HG02571 (cell line): ENCODE results near the gene RPAP2.
"Not testable (repeated sequence)": the region's sequence is repeated elsewhere in the genome, so short reads cannot be mapped to it uniquely, and the experiment has no call there.

ENCODE experiments used
- ATAC-seq: cut with Tn5 transposase; IDR thresholded peaks from one replicate; pipeline ENCODE4 v1.9.1; 2021; ENCODE audit warnings: mild to moderate bottlenecking, moderate library complexity; ENCODE audit not compliant: unreplicated experiment

Gene RPAP2

DNA sequence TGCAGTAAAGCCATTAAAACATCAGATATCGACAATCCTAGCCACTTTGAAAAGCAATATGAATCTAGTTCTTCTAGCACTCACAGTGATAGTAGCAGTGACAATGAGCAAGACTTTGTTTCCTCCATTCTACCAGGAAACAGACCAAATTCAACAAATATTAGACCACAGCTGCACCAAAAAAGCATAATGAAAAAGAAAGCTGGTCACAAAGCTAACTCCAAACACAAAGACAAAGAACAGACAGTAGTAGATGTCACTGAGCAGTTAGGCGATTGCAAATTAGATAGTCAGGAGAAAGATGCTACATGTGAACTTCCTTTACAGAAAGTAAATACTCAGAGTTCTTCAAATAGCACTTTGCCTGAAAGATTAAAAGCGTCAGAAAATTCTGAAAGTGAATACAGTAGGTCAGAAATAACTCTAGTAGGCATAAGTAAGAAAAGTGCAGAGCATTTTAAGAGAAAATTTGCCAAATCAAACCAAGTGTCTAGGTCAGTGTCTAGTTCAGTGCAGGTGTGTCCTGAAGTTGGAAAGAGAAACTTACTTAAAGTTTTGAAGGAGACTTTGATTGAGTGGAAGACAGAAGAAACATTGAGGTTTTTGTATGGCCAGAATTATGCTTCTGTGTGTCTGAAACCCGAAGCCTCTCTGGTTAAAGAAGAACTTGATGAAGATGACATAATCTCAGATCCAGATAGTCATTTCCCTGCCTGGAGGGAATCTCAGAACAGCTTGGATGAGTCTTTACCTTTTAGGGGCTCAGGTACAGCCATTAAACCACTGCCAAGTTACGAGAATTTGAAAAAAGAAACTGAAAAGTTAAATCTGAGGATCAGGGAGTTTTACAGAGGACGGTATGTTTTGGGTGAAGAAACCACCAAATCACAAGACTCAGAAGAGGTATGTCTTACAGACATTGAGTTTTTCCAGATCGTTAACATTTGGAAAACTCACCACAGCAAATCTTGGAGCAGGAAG is 24.9 kb downstream of the RPAP2 start:
- no peak for ATAC-seq

DNA sequence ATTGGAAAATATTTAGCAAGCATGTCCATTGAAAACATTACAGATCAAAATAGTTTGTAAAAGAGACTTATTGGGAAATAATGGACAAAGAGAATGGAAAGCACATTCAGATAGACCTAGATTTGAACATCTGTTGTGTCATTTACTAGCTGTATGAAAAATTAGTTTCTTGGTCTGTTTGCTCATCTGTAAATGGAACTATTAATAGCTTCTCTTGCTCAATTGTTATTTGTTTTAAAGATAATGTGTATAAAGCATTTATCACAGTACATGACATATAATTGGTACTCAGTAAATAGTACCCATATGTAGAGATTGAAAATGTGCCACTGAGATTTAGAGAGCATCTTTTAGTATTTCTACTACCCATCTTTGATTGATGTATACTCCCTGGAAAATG is 25.9 kb downstream of the RPAP2 start:
- no peak for ATAC-seq

DNA sequence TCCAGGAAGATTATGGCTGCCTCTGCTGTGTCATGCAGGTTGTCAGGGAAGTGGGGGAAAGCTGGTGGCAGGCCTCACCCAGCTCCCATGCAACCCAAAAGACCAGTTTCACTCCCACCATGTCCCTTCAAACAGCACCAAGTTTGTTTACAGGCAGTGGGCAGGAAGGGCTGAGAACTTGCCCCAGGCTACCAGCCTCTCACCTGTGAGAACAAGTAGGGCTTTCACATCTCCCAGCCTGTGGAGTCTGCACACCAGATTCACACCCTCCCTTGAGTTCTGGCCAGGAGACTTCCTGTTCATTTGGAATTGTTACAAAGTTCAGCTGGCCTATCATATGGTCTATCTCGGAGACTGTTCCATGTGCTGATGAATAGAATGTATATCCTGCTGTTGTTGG is 27.8 kb downstream of the RPAP2 start:
- ATAC-seq = no peak

DNA sequence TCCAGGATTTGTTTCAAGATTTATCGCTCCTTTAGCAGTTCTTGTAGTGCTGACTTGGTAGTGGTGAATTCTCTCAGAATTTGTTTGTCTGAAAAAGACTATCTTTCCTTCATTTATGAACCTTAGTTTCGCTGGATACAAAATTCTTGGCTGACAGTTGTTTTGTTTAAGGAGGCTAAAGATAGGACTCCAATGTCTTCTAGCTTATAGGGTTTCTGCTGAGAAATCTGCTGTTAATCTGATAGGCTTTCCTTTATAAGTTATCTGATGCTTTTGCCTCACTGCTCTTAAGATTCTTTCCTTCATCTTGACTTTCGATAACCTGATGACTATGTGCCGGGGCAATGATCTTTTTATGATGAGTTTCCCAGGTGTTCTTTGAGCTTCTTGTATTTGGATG is 28.9 kb downstream of the RPAP2 start:
- ATAC-seq = no peak

DNA sequence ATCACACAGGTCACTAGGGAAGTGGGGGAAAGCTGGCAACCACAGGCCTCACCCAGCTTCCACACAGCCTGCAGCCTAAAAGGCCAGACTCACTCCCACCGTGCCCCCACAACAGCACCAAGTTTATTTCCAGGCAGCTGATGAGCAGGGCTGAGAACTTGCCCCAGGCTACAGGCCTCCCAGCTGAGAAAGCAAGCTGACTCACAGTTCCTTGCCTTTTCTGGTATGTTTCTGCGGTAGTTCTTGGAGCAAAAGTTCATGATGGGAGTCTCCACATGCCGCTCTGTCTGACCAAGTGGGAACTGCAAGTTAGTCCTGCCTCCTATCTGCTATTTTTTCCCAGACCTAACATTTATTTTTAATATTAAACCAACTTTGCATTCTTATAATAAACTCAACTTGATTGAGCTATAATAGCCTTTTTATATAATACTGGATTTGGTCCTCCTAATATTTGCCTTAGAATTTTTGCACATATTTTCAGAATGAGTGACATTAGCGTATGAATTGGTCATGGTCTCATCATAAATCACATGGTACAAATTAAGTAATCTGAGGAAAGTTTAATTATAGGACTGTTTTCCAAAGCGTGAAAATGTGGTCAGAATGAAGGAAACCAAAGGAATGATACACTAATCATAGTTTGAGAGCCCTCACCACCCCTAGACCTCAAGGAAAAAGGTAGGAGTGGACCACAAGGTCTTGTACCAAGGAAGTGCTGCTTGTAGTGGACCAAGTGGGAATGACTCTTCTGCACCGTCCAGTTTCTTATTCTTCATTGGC is 30.7 kb downstream of the RPAP2 start:
- no peak for ATAC-seq

DNA sequence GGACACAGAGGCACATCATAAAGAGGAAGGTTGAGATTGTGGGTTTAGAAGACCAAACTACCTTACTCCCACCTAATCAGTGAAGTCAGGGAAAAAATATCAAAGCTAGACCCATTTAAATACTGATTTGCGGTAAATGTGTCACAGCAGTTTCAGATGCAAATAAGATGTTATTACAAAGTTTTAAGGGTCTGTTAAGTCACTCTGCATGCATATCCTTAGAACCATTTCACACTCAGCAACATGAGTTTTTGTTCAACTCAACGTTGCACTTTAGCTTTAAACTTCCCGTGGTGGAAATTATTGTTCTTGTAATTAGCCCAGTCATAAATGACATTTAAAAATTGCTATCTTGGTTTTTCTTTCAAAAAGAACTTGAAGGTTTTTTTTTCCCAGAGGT is 34.8 kb downstream of the RPAP2 start:
- no peak for ATAC-seq

DNA sequence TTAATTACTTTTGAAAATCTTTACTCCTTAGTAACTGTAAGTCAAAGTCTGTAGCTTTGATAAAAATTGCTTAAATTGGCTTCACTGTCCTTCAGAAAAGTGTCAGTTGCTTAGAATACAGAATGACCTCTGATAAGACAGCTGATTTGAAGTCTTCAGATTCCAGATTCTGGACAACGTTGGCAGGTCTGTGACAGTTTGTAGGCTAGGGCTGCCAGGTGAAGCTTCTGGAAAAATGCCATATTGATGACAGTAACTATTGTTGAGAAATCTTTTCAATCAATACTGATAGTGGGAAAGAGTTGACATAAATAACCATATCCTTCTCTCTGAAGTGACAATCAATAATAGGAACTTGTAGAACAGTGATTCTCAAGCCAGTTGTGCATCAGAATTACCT is 41.3 kb downstream of the RPAP2 start:
- ATAC-seq = no peak

DNA sequence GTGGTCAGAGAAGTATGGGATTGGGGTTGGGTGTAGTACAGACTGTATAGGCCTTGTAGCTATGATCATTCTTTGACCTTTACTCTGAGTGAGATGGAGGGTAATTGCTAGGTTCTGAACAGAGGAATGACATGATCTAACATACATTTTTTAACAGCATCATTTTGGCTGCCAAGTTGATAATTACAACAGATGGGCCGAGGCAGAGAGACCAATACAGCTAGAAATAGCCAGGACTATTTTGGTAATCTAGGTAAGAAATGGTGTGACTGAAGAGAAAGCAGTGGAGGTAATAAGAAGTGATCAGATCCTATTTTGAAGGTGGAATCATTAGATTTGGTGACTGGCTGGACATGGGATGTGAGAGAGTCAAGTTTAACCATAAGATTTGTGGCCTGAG is 43.5 kb downstream of the RPAP2 start:
- ATAC-seq = no peak

DNA sequence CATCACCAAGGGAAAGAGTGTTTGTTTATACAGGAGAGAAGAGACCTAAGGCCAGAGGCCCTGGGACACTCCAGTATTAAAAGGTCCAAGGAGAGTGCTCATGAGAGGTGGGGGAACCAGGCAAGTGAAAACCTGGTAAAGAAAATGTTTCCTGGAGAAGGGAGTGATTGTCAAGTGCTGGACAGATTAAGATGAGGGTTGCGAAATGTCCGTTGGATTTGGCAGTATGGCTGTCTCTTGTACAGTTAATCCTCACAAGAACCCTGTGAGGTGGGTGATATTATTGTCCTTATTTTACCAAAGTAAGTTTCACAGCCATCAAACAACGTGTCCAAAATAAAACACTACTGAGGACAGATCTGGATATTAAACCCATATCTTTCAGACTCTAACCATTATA is 44.2 kb downstream of the RPAP2 start:
- no peak for ATAC-seq

DNA sequence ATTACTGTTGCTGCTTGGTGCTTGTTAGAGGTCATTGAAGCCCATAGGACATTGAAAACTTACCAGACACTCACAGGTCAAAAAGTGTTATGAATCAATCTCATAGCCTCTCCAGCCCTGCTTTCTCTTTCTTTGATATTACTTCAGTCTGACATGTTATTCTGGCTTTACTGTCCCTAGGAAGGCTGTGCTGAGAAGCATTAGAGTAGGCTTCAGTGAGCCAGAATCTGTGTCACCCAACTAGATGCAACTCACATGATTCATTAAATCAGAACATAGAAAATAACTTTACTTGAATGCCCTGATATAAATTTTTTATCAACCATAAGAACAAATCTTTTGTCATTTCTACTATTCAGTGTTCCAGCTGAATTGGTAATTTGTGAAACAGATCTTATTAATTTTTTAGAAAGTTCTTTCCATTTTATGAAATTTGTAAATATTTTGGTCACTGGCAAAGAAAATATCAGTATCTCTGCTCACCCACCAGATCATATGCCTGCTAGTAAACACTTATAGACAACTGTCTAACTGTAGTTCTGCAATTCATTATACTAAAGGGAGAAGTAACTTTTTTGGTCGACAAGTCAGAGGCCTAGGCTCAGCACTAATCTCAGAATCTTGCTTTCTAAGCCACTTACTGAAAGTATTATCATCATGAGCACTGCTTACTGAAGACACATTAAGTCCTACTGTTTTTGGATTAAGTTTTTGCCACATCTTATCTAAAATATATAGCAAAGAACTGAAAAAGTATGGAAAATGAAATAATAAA is 48.2 kb downstream of the RPAP2 start:
- no peak for ATAC-seq

DNA sequence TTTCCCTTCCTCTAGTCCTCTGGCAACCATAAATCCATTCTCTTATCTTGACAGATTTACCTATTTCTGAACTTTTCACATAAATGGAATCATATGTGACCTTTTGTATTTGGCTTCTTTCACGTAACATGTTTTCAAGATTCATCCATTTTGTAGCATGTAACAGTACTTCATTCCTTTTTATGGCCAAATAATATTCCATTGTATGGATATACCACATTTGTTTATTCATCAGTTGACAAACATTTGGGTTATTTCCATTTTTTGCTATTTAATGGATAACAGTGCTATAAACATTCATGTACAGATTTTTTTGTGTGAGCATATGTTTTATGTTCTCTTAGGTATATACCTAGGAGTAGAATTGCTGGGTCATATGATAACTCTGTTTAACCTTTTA is 54.0 kb downstream of the RPAP2 start:
- ATAC-seq = no peak

DNA sequence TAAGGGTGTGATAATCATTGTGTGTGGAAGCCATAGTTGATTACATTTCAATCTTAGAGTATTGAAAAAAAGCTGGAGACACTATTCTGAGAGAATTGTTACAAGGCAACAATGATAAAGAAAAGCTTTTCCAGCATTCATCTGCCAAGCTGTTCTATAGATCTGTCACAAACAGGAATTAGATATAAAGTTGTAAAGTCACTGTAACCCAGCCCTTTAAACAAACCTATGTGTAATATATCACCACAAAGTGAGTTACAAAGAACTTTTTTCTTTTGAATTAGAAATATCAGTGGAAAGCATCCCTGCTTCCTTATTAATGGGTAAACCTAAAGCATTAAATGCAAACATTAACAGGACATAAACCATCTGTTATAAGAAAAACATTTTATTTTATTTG is 55.4 kb downstream of the RPAP2 start:
- ATAC-seq = no peak

DNA sequence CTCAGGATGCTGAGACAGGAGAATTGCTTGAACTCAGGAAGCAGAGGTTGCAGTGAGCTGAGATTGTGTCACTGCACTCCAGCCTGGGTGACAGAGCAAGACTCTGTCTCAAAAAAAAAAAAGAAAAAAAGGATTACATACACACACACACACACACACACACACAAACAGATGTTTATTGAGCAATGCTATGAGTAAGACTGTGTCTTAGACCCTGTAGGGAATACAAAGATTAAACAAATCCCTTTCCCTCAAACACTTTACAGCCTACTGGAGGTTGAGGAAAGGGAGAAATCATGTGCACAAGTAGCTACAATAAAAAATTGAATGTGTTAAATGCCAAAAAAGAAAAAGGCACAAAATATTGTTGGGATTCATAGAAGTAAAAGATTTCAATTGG is 58.1 kb downstream of the RPAP2 start:
- ATAC-seq = no peak

DNA sequence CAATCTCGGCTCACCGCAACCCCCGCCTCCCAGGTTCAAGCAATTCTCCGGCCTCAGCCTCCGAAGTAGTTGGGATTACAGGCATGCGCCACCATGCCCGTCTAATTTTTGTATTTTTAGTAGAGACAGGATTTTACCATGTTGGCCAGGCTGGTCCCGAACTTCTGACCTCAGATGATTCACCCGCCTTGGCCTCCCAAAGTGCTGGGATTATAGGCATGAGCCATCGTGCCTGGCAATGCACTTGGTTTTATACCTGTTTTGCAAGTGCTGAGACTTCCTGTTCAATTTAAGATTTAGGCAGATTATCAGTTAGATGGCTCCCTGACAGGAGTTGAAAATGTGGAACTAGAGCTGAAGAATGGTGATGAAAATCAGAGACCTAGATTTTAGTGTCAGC is 60.5 kb downstream of the RPAP2 start:
- not testable (repeated sequence) for ATAC-seq

DNA sequence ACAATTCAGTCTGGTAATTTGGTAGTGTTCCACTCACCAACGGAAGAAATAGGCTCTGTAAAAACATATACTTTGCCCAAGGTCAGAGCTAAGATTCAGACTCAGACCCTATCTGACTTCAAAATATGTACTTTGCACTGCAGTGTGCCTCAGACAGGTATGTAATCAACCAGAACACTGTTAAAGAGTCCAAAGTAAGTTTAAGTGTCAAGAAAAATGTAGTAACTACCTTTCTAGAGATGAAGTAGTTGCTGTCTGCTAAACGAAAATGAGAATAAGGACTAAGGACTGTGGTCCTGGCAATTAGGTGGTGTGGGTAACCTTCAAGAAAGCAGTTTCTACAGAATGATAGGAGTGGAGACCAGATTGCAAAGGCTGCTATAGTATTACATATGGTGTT is 61.1 kb downstream of the RPAP2 start:
- no peak for ATAC-seq

DNA sequence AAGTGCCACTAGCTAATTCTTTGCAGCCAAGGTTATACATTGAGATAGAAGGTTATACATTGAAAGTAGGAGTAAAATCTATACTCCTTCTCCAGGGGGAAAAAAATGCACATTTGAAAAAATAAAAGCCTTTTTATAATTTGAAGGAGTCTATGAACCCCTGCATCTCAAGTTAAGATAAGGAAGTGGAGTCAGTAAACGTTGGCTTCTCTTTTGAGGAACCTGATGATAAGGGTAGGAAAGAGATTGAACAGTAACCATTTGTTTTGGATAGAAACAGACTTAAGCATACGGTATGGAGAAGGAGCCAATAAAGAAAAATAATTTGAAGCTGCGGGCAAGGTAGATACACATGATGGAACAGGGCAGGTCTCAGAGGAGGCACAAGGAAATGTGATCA is 64.1 kb downstream of the RPAP2 start:
- ATAC-seq = no peak

DNA sequence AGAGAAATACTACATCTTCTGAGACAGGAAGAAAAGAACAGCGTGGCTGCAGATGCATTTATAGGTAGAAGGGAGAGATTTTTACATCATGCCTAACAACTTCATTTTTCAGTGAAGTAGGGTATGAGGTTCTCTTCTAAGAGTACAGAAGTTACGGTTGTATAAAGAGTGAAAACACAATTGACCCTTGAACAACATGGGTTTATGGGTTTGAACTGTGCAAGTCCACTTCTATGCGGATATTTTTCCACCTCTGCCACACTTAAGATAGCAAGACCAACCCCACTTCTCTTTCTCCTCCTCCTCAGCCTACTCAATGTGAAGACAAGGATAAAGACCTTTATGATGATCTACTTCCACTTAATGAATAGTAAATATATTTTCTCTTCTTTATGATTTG is 64.5 kb downstream of the RPAP2 start:
- no peak for ATAC-seq

DNA sequence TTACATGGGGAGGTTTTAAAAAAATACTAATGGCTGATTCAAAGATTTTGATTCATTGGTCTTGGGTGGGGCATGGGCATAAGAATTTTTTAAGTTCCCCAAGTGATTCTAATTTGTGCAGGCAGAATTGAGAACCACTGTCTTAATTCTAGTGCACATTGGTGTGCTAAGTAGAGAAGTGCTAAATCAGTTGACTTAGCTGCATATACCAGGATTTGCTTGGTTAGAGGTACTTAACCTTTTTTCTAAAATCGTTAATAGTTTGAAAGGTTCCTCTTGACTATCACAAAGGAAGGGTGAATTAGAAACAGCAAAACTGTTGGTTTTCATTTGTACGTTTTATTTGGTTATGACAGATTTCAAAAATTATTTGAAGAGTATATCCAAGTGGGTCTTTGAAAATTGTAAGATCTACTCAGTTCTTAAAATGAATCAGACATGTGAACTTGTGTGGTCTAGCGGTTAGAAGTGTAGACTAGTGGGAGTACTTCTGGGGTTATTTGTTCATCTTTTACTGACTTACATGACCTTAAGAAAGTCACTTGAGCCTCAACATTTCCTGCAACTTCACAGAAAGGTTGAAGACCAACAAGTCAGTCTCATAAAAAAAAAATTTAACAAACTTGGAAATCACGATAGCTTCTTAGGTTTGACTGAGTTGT is 66.7 kb downstream of the RPAP2 start:
- ATAC-seq = no peak

DNA sequence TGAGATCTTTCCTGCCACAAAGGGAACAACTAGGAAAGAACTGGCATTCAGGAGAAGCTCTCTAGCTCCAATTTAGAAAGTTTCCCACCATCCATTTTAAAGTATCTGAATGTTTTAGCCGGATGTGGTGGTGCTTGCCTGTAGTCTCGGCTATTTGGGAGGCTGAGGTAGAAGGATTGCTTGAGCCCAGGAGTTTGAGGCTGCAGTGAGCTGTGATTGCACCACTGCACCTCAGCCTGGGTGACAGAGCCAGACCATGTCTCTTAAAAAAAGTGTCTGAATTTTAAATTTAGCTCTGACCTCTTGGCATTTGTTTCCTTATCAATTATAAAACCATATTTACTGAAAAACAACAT is 67.2 kb downstream of the RPAP2 start:
- ATAC-seq = no peak

DNA sequence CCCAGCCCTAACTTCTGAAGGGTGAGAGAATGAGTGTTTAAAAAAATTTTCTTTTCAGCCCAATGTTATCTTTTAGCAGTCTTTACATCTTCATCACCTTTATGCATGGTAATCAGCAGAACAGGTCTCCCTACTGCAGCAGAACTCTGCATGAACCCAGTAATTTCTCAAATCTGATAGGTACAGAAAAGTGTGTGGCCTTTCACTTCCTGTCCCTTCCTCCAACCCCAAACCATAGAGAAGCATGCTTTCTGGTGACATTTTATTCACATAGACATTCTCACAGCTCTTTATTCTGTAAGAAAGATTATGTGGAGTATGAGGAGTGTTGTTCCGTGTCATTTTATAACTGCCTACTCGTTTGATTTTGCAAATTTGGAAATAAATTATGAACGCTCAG is 68.6 kb downstream of the RPAP2 start:
- no peak for ATAC-seq

DNA sequence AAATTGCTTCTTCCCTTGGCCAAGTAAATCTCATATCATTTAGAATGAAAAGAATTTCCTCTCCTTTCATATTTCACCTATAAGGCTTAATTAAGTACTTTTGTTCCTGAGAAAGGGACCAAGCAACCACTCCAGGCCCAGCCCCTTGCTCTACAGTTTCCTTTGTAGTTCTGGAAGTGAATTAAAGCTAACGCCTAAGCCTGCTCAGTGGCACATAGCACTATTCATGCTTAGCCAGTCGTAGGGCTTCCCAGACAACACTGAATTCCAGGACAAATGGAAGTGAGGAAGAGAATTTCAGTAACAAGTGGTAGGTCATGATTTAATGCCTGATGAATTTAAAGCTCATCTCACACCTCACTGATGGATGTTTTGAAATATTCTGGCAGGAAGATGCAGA is 73.3 kb downstream of the RPAP2 start:
- no peak for ATAC-seq
